ENCODE data around the gene FILIP1. TPM values are rescaled to one million over a fixed set of nuclear protein-coding genes. Genes with fewer than 3 reads are reported as not detected.

FILIP1 gene
- total and polyA plus RNA-seq, 9 donors, result 1.1 to 7.1 (median 2.7) TPM

- 81 to 88% (median 87%) methylated on average over 4 of the region's 4 CpGs for WGBS, 3 donors
- no peak for TF ChIP-seq POLR2A (IDR thresholded peaks at IDR 0.05)
- no peak for TF ChIP-seq EP300 (IDR thresholded peaks at IDR 0.05)
- TF ChIP-seq, protein P1, sequence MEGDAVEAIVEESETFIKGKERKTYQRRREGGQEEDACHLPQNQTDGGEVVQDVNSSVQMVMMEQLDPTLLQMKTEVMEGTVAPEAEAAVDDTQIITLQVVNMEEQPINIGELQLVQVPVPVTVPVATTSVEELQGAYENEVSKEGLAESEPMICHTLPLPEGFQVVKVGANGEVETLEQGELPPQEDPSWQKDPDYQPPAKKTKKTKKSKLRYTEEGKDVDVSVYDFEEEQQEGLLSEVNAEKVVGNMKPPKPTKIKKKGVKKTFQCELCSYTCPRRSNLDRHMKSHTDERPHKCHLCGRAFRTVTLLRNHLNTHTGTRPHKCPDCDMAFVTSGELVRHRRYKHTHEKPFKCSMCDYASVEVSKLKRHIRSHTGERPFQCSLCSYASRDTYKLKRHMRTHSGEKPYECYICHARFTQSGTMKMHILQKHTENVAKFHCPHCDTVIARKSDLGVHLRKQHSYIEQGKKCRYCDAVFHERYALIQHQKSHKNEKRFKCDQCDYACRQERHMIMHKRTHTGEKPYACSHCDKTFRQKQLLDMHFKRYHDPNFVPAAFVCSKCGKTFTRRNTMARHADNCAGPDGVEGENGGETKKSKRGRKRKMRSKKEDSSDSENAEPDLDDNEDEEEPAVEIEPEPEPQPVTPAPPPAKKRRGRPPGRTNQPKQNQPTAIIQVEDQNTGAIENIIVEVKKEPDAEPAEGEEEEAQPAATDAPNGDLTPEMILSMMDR (IDR thresholded peaks at IDR 0.05), result no peak
- Histone ChIP-seq H3K4me1 (ENCODE audit: insufficient read depth) (no peaks in the 10 kb centered on the region), H3K27ac (no peak overlapping the region), H3K9me3 (no peaks in the 10 kb centered on the region), H3K27me3 (no peaks in the 10 kb centered on the region), H3K36me3 (no peaks in the 10 kb centered on the region), H3K4me3 (no peak overlapping the region)
- no peak for DNase-seq
- intact Hi-C loops (cut with DNase I), result loop anchor here in 3 of 4 donors (10.0 kb wide), 1 partner anchor 262 kb away; no protein-coding TSS in a partner anchor
Measured at GRCh38 chr6:75262716-75263400, 230.7 kb downstream of the FILIP1 start.

- DNase-seq, result no peak
- Histone ChIP-seq H3K27me3 (no peaks in the 10 kb centered on the region), H3K4me3 (no peak overlapping the region), H3K4me1 (ENCODE audit: insufficient read depth) (no peaks in the 10 kb centered on the region), H3K9me3 (no peaks in the 10 kb centered on the region), H3K36me3 (no peaks in the 10 kb centered on the region), H3K27ac (no peak overlapping the region)
- TF ChIP-seq EP300 (IDR thresholded peaks at IDR 0.05) (no peak), POLR2A (IDR thresholded peaks at IDR 0.05) (no peak)
- TF ChIP-seq, protein P1 (IDR thresholded peaks at IDR 0.05), result no peak
- WGBS, 3 donors, result 97 to 100% (median 100%) methylated on average over 1 of the region's 1 CpG
- intact Hi-C loops (cut with DNase I), result loop anchor here in 3 of 4 donors (10.0 kb wide), 1 partner anchor 264 kb away; no protein-coding TSS in a partner anchor
Measured at GRCh38 chr6:75261299-75261698, 232.3 kb downstream of the FILIP1 start.

DNA sequence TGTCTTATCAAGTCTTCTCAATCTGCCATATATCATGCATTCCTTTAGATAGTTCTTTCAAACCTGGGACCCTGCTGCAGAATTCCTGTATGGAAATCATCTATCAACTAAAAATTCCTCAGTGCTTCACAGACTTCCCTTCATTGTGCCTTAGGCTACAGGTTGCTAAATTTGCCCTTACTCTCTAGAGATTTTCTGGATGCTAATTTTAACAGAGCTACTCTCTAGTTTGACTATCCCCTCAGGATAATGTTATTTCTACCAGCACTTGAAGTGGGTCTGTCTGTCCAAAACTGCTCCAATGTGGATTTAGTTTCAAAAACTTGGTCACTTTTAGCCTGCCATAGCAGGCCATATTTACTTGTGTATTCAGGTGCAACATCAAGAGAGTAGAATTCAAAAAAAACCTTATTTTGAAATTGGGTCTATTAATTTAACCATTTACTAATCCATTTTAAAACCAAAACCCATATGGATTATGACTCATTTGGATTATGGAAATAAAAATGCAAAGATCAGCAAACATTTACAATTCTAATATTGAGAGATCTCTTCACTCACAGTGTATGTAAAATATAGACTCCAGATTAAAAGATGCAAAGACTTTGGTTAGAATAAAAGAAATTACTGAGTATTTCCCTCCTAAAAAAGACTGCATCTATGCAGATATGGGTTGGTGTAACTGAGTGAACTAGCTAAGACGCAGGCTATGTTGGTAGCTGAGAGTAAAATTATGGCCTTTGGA is 236.1 kb downstream of the FILIP1 start:
- H3K4me1 ChIP-seq (ENCODE audit: insufficient read depth), result no peaks in the 10 kb centered on the region
- H3K9me3 ChIP-seq, result no peaks in the 10 kb centered on the region
- 93 to 94% (median 94%) methylated on average over 1 of the region's 1 CpG for WGBS, 3 donors
- H3K4me3 ChIP-seq, result no peak overlapping the region
- no peaks in the 10 kb centered on the region for H3K27me3 ChIP-seq
- TF ChIP-seq EP300 (IDR thresholded peaks at IDR 0.05) (no peak), POLR2A (IDR thresholded peaks at IDR 0.05) (no peak)
- TF ChIP-seq, protein P1 (IDR thresholded peaks at IDR 0.05), result no peak
- H3K27ac ChIP-seq, result no peak overlapping the region
- no peaks in the 10 kb centered on the region for H3K36me3 ChIP-seq
- intact Hi-C loops (cut with DNase I), result no loop called here
- DNase-seq, result no peak

DNA sequence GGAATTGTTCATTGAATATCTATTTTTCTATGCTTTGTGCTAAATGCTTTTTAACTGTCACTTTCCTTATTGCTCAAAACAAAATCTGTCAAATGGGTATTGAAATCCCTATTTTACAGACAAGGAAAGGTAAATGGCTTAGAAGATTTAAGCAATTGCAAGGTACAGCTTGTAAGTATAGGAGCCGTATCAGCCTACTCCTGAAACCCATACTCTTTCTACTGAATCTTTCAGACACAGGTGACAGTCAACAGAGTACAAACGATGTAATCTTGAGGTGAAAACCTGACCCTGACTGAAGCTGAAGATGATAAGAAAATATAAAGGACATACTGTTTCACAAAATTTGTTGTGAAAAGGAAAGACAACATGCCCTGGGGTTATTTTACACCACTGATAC is 243.0 kb downstream of the FILIP1 start:
- intact Hi-C loops (cut with DNase I), result no loop called here
- H3K9me3 ChIP-seq, result no peaks in the 10 kb centered on the region
- H3K4me3 ChIP-seq, result no peak overlapping the region
- TF ChIP-seq, protein P1 (IDR thresholded peaks at IDR 0.05), result no peak
- TF ChIP-seq POLR2A (IDR thresholded peaks at IDR 0.05) (no peak), EP300 (IDR thresholded peaks at IDR 0.05) (no peak)
- H3K27ac ChIP-seq, result no peak overlapping the region
- H3K36me3 ChIP-seq, result no peaks in the 10 kb centered on the region
- 80 to 87% (median 84%) methylated on average over 2 of the region's 2 CpGs for WGBS, 3 donors
- H3K4me1 ChIP-seq (ENCODE audit: insufficient read depth), result no peaks in the 10 kb centered on the region
- DNase-seq, result no peak
- peaks cover 2% of the 10 kb centered on the region for H3K27me3 ChIP-seq

All from ovary (tissue), 9 donors.